LoVo (cell line): ENCODE data around the gene GRID2IP.

ENCODE experiments used
- DNase-seq: peaks from one replicate; pipeline ENCODE4 v3.0.0-alpha.2; 2016; ENCODE audit warnings: low spot score

GRID2IP gene

GRCh38 chr7:6520163-6520981 is 30.9 kb downstream of the GRID2IP start:
- DNase-seq, result no peak

GRCh38 chr7:6516387-6516983 is 34.8 kb downstream of the GRID2IP start:
- peak; percentile 90 for DNase-seq

- no peak for DNase-seq
Measured at GRCh38 chr7:6513541-6513940, 37.7 kb downstream of the GRID2IP start.

GRCh38 chr7:6512892-6513291 is 38.4 kb downstream of the GRID2IP start:
- no peak for DNase-seq

- DNase-seq, result no peak
Measured at GRCh38 chr7:6510476-6511133, 40.7 kb downstream of the GRID2IP start.

- no peak for DNase-seq
Measured at GRCh38 chr7:6508950-6509349, 42.3 kb downstream of the GRID2IP start.

GRCh38 chr7:6508539-6508938 is 42.7 kb downstream of the GRID2IP start:
- no peak for DNase-seq

- DNase-seq, result no peak
Measured at GRCh38 chr7:6507906-6508305, 43.4 kb downstream of the GRID2IP start.

- DNase-seq, result no peak
Measured at GRCh38 chr7:6505685-6506559, 45.3 kb downstream of the GRID2IP start.

GRCh38 chr7:6504996-6505395 is 46.3 kb downstream of the GRID2IP start:
- no peak for DNase-seq

GRCh38 chr7:6502886-6503285 is 48.4 kb downstream of the GRID2IP start:
- no peak for DNase-seq

- DNase-seq, result no peak
Measured at GRCh38 chr7:6501586-6502564, 49.4 kb downstream of the GRID2IP start.

- no peak for DNase-seq
Measured at GRCh38 chr7:6500691-6501090, 50.6 kb downstream of the GRID2IP start.

- DNase-seq, result no peak
Measured at GRCh38 chr7:6497994-6498393, 53.3 kb downstream of the GRID2IP start.

- DNase-seq, result no peak
Measured at GRCh38 chr7:6497637-6497905, 53.7 kb downstream of the GRID2IP start.

GRCh38 chr7:6496842-6497636 is 54.2 kb downstream of the GRID2IP start:
- DNase-seq, result no peak

GRCh38 chr7:6495597-6496262 is 55.5 kb downstream of the GRID2IP start:
- no peak for DNase-seq

- no peak for DNase-seq
Measured at GRCh38 chr7:6494365-6494764, 56.9 kb downstream of the GRID2IP start.

- DNase-seq, result no peak
Measured at GRCh38 chr7:6491194-6491593, 60.1 kb downstream of the GRID2IP start.

GRCh38 chr7:6489612-6490011 is 61.6 kb downstream of the GRID2IP start:
- DNase-seq, result peak; percentile 54
